HG03175 (cell line): ENCODE measurements around the gene EML5.
"Not testable (repeated sequence)": the region's sequence is repeated elsewhere in the genome, so short reads cannot be mapped to it uniquely, and the experiment has no call there.

Experiments used
- ATAC-seq: cut with Tn5 transposase; IDR thresholded peaks from one replicate; pipeline ENCODE4 v1.9.1; 2021; ENCODE audit warnings: mild to moderate bottlenecking, moderate library complexity; ENCODE audit not compliant: unreplicated experiment

EML5 gene

DNA sequence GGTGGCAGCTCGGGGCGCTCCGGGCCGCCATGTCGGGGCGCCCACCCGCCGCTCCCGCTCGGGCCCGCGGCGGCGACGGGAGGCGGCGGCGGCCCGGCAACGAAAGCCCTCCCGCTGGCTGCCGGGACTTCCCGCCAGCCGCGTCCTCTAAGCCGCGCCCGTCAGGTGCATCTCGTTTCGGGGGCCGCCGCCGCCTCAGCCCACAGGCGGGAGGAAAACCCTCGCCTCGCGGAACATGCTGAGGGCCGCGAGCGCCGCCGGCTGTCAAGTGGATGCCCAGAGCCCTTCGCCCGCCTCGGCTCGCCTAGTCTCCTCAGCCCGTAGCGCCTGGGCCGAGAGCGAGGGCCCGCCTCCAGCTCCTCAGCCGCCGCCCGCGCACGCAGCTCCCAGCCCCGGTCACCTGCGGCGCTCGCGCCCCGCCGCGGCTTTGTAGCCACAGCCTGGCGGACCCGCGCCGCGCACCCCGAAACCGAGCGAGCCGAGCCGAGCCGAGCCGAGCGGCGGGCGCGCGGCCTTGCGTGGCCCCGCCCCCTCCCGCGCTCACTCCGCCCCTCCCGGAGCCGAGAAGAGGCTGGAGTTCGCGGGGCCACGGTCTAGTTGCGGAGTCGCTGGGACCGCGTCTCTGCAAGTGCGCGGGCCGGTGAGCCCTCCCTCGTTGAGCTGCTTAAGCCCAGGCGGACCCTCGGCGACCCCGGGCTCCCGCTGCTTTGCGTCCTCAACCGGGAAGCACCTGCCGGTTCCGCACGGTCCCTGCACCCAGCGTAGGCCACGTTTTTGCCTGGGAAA lies at the start of gene EML5:
EML5 (minus strand) TSS at position 481 of the 786 bp plus-strand sequence; CDS start at position 31, 450 bp downstream.
- ATAC-seq, result peak; percentile 92

DNA sequence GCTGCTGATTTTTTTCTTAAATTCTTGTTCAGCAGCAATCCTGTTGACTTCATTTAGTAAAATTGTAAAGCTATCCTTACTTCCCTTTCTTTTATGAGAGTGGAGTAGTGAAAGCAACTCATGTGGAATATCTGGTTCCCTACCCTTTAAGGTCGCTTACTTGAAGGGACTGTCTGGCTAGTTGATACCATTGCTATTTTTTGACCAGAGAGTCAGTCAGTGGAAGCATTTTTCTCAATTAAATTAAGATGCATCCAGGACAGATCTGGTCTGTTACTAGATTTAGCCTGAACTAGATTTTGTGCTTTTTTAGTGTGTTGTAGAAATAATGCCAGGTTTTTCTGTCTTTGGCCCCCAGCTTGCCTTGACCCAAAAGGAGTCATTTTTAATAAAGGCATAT lies 49.7 kb upstream of the EML5 start:
- no peak for ATAC-seq

DNA sequence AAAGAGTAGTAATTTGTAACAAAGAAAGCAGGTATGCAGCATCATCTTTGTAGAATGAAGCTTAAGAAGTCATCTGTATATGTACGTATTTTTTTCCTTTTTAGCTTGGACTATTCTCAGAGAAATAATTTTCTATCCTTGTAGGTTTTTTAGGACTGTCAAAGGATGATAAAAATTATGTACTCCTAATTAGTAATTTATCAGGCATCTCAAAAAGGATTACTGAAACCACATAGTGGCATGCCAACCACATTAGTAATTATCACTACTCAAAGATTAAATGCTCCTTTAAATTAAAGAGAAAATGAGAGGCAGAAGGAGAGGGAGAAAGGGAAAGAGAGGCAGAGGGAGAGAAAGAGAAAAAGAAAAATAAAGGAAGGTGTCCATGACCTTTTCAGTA lies 49.0 kb upstream of the EML5 start:
- no peak for ATAC-seq

DNA sequence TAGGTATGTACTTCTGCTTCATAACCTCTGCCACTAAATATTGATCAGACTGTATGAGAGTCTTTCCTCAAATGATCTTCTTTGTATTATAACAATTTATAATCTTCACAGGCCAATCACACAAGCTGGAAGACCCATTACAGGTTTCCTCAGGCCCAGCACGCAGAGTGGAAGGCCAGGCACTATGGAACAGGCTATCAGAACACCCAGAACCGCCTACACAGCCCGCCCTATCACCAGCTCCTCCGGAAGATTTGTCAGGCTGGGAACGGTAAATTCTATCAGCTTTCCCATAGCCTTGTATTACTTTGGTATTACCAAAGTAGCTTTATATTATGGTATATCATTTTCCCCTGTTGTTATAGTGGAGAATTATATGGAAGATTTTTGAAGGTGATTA lies 48.2 kb upstream of the EML5 start:
- ATAC-seq, result no peak

DNA sequence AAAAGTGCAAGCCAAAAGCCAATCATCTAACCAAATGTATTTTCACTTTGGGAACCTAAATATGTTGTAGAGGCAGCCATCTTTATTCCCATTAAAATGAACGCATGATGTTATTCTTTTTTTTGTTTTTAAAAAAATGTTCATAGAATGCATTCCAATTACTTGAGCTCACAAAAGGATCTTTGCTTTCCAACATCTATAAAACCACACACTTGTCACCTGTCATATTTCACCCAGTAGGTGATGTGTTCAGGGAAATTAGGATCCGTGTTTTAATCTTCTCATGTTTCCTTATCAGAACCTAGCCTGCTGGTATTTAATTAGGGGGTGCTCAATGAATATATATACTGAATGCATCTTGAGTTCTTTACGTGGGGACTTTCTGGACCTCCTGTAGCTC lies 45.3 kb upstream of the EML5 start:
- ATAC-seq, result no peak

DNA sequence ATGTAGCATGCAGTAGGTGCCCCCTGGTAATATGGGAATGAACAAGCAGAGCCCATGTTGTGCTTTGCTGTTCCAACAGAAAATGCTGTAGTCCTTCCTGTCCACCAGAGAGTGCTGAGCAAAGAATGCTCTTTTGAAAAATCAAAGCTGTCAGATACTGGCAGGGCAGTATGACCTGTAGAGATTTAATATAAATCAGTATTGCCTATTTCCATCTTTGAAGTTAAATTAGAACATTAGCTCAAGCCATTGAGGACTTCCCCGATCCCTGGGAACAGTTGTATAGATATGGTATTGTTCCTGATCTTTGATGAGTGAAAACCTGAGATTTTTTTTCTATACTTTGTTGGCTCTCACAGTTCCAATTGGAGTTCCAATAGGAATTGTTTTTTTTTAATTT lies 44.7 kb upstream of the EML5 start:
- no peak for ATAC-seq

DNA sequence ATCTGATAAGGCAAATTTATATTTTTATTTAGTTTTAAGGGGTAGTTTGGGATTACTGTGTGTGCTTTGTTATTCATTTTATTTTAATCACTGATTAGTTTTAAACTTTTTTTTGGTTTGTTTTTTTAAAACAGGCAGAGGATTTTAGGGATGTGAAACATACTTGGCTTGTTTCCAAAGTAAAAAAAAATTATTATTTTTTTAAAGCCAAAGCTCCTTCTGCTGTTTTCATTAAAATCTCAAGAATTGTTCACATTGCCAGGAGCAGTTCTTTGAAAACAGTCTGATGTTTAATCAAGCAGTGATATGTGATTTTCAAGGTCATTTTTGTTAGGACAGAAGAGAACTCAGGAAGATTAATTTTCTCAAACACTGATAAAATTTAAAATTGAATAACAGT lies 42.9 kb upstream of the EML5 start:
- ATAC-seq, result no peak

DNA sequence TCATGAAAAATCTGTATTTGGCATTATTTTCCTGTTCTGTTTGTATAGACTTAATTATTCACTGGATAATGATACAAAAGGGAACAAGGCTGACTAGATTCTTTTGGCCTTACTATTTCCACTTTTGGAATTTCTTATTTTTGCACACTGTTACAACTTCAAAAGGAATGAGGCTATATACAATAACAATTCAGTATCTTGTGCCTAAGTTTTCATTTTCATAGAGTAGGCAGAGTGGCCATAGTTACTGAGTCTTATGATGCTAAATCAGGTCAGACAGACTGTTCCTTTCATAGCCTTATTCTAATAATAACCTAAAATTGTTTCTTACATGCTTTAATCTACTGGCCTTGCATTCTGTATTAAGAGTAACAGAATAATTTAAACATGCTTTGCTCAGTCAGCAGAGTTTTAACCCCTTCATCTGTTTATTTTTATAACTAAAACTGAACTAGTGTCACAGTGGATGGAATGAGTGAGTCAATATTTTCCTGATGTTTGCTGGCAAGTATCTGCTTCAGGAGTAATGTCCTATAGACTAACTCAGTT lies 42.2 kb upstream of the EML5 start:
- ATAC-seq, result no peak

DNA sequence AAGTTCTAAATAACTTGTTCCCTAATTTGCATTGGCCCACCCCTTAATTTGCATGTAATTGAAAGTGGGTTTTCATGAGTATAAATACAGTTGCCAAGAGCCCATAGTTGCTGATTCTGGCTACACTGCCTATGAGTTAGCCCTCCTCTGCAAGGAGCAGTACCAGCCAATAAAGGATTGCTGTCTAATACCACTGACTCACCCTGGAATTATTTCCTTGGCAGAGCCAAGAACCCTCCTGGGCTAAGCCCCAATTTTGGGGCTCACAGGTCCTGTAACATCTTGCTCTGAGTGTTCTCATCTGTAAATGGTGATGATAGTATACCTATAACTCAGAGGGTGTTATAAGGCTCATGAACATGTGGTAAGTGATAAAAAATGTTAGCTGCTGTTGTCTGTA lies 38.5 kb upstream of the EML5 start:
- ATAC-seq, result no peak

DNA sequence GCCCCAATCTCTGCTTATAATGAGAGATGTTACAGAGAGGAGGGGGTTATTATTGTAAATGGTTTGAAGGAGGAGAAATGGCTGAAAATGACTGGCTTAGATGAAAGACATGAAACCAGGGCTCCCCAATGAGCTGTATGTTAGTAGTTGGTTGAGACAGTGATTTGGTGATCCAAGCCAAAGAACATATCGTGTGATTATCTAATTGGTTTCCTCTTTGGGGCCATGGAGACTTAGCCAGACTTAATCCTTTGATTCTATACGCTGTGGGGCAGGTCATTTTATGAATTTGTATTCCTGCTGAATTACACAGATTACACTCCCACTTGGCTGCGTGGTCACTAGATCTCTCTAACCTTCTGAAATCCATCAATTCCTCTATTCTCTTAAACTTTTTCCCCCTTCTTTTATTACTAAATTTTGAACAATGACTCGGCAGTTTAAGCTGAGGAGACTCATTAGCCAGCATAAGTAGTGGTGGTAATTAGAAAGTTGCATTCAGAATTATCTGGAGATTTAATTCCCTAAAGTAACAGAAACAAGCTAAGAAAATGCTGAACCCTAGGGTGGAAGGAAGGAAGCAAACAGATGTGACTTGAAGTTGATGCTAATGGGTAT lies 37.0 kb upstream of the EML5 start:
- ATAC-seq, result no peak

DNA sequence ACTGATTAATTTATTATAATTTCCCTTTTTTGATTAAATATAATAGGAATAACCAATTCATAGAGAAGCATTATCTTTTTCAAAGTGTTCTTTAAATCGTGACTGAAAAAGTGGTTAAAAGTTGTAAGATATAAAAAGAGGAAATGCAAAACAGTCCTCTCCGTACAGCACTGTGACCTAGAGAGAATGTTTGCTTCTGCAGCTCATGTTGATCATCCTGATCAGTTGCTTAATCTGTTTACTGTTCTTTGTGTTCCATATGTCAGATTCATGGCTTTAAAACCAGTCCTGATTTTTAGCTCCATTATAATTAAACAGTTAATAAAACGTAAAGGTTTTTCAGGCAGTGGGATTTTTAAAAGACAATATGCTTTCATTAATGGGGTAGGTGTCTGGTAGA lies 36.4 kb upstream of the EML5 start:
- ATAC-seq, result no peak

DNA sequence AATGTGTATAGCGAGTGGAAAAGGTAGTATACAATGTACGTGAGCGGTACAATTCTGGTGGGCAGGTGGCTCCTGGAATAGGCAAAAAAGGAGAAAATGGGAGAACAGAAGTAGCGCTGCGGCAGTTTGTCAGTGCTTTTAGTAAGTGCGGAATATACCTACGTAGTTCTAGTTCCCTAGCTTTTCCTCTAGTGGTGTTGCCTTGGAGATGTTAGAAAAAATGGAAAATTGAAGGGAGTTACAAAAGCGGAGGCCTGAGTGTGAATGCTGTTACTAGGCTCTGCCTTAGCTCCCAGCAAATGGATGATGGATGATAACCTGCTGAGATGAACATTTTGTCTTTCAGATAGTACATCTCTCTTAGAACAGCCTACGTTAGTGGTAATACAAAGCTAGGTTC lies 32.8 kb upstream of the EML5 start:
- ATAC-seq, result no peak

DNA sequence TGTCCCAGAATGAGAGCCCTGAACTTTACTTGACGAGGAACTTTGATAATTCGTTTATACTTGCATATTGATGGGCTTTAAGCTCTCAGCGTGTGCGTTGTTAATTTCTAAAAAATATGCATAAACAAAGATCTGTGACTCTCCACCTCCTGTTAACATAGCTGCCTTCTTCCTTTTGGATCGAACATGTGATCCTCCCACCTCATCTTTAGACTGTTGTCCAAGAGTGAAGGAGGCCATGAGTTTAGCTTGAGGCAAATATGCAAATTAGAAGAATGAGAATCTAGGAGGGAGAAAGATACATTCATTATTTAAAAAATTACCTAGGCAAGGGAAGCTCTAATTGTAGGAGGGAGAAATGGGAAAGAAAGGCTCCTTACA lies 32.3 kb upstream of the EML5 start:
- ATAC-seq, result no peak

DNA sequence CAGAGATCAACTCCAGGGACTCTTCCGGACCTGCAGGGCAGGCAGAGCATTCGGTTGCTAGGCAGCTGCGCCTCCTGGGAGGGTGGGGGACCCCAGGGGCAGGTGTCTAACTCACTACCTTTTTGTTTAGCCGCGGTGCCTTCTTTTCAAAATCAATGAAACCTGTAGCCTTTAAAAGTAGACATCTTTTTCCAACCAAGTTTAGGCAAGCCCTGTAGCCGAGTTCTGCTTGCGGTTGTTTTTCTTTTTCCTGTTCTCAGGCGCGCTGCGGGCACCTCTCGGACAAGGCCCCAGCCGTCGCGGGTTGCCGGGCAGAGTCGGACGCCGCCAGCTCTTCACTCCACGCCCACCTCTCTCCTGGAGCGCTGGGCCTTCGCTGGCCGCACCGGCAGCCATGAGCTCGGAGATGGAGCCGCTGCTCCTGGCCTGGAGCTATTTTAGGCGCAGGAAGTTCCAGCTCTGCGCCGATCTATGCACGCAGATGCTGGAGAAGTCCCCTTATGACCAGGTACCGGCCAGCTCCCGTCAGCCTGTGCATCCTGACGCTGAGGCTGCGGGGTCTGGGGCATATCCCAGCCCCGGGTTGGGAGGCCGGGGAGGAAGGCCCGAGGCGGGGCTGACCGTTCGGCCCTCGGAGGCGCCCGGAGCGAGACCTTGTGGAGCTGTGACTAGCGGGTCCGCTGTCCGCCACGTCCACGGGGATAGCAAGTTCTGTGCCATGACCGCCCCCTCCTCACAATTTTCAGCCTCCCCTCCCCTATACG lies 31.7 kb upstream of the EML5 start, which contains the start of gene TTC8:
TTC8 (plus strand) TSS at position 338 of the 764 bp plus-strand sequence; CDS start at position 395, 57 bp downstream.
- peak; percentile 98 for ATAC-seq

DNA sequence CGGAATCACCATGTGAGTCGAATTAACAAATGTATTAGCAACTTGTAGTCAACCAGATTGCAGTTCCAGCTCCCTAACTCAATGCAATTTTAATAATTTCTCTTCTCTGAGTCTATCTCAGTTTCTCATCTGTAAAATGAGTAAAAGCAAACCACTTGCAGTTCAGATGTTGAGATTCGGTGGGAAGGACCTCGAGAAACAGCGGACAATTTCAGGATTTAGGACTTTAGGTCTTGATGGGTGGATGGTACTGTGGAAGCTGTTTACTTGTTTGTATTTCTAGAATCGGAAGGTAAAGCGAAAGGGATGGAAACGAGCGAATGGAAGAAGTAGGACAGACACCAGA lies 31.2 kb upstream of the EML5 start:
- ATAC-seq, result peak; percentile 14

DNA sequence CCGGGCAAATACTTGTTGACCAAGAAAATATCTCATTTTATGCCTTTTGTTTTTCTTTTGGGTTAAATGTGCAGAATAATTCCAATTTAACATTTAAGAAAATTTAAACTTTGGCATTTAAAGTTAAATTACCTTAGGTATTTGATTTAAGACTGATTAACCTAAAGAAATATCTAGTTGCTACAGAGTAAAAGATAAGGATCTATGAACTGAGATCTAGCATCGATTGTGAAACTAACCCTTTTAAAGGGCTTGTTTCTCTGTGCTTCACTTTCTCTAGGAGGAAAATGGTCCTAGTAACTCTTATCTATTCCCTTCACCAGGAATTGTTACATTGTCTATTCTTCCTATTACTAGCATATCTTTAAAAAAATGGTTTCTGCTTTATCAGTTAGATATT lies 29.1 kb upstream of the EML5 start:
- ATAC-seq, result no peak

DNA sequence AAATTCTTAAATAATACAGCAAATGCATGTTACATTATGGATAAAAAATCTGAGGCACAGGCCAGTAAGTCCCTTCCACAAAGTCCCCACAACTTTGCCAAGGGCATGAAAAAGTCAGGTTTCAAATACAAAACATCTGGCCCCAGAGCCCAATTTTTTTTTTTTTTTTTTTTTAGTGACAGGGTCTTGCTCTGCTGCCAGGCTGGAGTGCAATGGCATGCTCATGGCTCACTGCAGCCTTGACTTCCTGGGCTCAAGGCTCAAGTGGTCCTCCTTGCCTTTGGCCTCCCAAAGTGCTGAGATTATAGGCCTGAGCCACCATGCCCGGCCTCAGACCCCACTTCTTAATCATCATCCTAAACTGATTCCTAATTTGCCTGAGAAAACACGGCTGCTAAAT lies 28.6 kb upstream of the EML5 start:
- no peak for ATAC-seq

DNA sequence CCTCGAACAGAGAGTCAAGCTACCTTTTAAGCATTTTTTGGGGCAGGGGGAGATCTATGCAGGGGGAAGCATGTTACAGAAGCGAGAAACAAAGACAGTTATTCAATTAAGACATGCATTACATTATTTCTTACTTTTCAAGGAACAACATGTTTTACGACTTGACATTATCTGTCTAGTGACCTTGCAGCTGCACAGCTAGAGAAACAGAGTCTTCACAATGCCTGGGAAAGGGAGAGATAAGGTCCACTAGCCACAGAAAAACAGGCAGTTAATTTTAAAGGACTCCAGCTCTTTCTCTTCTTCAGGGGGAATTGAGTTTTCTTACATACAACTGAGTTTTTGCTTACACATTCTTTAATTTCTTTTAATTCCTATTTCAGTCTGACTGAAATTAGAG lies 26.9 kb upstream of the EML5 start:
- not testable (repeated sequence) for ATAC-seq

DNA sequence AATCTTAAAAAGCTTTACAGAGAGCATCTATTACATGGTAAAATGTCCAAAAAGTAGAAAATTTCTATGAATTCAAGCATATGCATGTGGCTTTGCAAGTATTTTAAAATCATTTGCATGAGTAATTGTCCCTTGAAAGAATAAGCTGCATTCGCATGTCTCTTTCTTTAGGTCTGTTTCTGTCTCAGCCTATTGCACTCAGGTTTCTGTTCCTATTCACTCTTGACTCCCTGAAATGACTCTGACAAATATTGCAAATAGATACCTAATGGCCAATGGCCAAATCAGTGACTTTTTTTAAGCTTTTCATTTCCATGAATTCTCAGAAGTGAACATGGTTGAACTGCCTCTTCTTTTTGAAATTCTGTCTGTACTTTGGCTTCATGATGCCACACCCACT lies 25.3 kb upstream of the EML5 start:
- no peak for ATAC-seq

DNA sequence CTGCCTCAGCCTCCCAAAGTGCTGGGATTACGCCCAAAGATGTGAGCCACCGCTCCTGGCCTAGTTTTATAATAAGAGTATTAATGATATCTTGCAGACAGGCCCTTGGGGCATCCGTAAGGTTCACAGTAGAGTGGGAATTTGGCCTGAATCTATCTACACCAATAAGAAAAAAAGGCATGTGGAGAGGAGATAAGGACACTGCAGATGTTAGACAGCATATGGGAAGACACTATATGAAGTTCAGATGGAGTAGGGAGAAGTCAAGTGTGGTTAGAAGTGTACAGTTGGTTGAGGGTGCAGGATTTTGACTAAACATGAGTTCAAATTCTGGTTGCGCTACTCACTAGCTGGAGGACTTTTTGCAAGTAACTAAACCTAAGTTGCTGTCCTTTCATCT lies 23.2 kb upstream of the EML5 start:
- no peak for ATAC-seq

DNA sequence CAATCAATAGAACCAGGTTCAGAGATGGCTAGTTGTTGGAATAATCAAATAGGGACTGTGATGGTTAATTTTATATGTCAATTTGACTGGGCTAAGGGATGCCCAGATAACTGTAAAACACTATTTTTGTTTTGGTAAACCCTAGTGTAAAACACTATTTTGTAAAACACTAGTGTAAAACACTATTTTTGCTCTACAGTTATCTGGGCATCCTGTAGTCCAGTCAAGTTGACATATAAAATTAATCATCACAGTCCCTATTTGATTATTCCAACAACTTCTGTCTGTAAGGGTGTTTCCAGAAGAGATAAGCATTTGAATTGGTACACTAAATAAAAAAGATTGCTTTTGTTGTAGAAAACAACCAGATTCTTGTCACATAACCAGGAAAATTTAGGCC lies 15.6 kb upstream of the EML5 start:
- ATAC-seq, result no peak

DNA sequence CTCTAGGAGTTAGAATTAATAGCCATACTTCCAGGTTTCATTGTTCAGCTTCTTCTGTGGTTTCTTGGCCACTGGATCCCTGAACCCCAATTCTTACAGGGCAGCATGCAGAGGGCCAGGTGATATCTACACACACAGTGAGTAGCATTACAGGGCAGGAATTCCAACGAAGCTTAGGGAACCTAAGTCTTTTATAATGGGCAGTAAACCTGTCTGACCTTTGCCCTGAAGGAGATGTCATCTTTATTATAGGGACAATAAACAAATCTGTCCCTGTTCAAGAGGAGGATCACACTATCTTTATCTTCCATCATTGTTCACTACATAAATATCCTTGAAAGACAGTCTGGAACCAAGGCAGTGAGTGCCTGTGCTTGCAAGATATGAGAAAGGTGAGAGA lies 11.7 kb upstream of the EML5 start:
- ATAC-seq, result no peak
